Measurements from ENCODE around the gene SNAP25. TPM values are rescaled to one million over a fixed set of nuclear protein-coding genes. Genes with fewer than 3 reads are reported as not detected.

SNAP25 gene
- total and polyA plus RNA-seq, 10 of the 15 experiments (the other 5 are each of a cell fraction or from before 2014, with no cell fraction given) = not detected

DNA sequence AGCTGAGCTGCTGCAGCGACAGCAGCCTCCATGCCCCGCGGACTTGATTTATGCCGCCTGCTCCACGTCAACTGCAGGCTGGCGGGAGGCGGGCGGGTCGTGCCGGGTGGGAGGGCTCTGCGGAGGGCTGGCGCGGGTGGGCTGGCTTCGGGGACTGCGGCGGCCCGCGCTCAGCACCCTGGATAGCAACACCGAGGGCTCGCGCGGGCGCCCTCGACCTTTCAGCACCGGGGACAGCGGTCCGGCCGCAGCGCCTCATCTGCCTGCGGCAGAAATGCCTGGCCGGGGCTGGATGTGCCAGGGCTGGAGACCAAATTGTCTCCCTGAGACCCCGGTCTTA, 792 bp downstream of the SNAP25 start:
- in situ Hi-C loops (cut with MboI) = no loop called here
- intact Hi-C loops (cut with micrococcal nuclease; ENCODE audit: unreplicated experiment) = no loop called here
- peak; percentile 88; the same call in 1 of the 2 replicates for TF ChIP-seq RB1 (IDR thresholded peaks at IDR 0.05; ENCODE audit: borderline replicate concordance)
- TF ChIP-seq ZNF24 (IDR thresholded peaks at IDR 0.05) = 0 out of 2 replicates have a peak, but pooled peaks have one; percentile 32
- no peak for TF ChIP-seq BRCA1 (IDR thresholded peaks at IDR 0.05; ENCODE audit: low read depth, low read length)
- peak; percentile 71; the same call in 1 of the 2 replicates for TF ChIP-seq MXI1 (IDR thresholded peaks at IDR 0.05; ENCODE audit: low read depth, low read length)
- no peak for TF ChIP-seq RAD21 (IDR thresholded peaks at IDR 0.05; ENCODE audit: insufficient read depth, low read depth, low read length)
- TF ChIP-seq NRF1 (conservative IDR thresholded peaks at IDR 0.05; ENCODE audit: low read depth, low read length) = no peak
- TF ChIP-seq SP1 (IDR thresholded peaks at IDR 0.05; ENCODE audit: low read depth, low read length) = no peak
- peak; percentile 38; the same call in 1 of the 2 replicates for TF ChIP-seq YY1 (IDR thresholded peaks at IDR 0.05; ENCODE audit: low read depth, low read length)
- TF ChIP-seq RUNX3 (IDR thresholded peaks at IDR 0.05; ENCODE audit: low read length) = peak; percentile 34
- TF ChIP-seq EGR1 (IDR thresholded peaks at IDR 0.05; ENCODE audit: borderline replicate concordance in 1 of 2, low read depth in 2 of 2, low read length in 2 of 2) = no peak
- TF ChIP-seq SPI1 (IDR thresholded peaks at IDR 0.05; ENCODE audit: borderline replicate concordance, insufficient read depth, low read depth, low read length) = no peak
- 0 out of 4 replicates have a peak, but pooled peaks have one; percentile 11 to 14 for TF ChIP-seq BHLHE40 (IDR thresholded peaks at IDR 0.05; ENCODE audit: borderline replicate concordance in 1 of 2, low read depth in 2 of 2, low read length in 1 of 2)
- no peak for TF ChIP-seq SMAD1 (IDR thresholded peaks at IDR 0.05; ENCODE audit: low read depth, partially characterized antibody)
- TF ChIP-seq, protein P1, sequence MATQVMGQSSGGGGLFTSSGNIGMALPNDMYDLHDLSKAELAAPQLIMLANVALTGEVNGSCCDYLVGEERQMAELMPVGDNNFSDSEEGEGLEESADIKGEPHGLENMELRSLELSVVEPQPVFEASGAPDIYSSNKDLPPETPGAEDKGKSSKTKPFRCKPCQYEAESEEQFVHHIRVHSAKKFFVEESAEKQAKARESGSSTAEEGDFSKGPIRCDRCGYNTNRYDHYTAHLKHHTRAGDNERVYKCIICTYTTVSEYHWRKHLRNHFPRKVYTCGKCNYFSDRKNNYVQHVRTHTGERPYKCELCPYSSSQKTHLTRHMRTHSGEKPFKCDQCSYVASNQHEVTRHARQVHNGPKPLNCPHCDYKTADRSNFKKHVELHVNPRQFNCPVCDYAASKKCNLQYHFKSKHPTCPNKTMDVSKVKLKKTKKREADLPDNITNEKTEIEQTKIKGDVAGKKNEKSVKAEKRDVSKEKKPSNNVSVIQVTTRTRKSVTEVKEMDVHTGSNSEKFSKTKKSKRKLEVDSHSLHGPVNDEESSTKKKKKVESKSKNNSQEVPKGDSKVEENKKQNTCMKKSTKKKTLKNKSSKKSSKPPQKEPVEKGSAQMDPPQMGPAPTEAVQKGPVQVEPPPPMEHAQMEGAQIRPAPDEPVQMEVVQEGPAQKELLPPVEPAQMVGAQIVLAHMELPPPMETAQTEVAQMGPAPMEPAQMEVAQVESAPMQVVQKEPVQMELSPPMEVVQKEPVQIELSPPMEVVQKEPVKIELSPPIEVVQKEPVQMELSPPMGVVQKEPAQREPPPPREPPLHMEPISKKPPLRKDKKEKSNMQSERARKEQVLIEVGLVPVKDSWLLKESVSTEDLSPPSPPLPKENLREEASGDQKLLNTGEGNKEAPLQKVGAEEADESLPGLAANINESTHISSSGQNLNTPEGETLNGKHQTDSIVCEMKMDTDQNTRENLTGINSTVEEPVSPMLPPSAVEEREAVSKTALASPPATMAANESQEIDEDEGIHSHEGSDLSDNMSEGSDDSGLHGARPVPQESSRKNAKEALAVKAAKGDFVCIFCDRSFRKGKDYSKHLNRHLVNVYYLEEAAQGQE (IDR thresholded peaks at IDR 0.05; ENCODE audit: low read depth, low read length) = peak; percentile 100
- TF ChIP-seq HCFC1 (IDR thresholded peaks at IDR 0.05; ENCODE audit: low read length) = no peak
- TF ChIP-seq RCOR1 (conservative IDR thresholded peaks at IDR 0.05; ENCODE audit: low read depth, low read length) = peak; percentile 98
- no peak for TF ChIP-seq ETV6 (conservative IDR thresholded peaks at IDR 0.05 in 1 of 2, IDR thresholded peaks at IDR 0.05 in 1 of 2; ENCODE audit: borderline replicate concordance in 1 of 2, low read depth in 1 of 2)
- TF ChIP-seq SMARCA5 (IDR thresholded peaks at IDR 0.05) = no peak
- TF ChIP-seq ZZZ3 (IDR thresholded peaks at IDR 0.05; ENCODE audit: control insufficient read depth, insufficient read length, low read depth) = no peak
- no peak for TF ChIP-seq GABPA (IDR thresholded peaks at IDR 0.05; ENCODE audit: low read depth)
- TF ChIP-seq HDAC2 (IDR thresholded peaks at IDR 0.05) = no peak
- TF ChIP-seq POLR2A (IDR thresholded peaks at IDR 0.05; ENCODE audit: low read depth, low read length) = no peak
- peak; percentile 77; the same call in 1 of the 2 replicates for TF ChIP-seq NR2F1 (conservative IDR thresholded peaks at IDR 0.05)
- peak; percentile 92 for TF ChIP-seq SIN3A (IDR thresholded peaks at IDR 0.05; ENCODE audit: low read depth, low read length)
- TF ChIP-seq CBFB (IDR thresholded peaks at IDR 0.05; ENCODE audit: low read depth) = no peak

More for the DNA sequence above, 792 bp downstream of the SNAP25 start:
- H3K9me3 ChIP-seq (replicated peaks; ENCODE audit: control insufficient read depth, insufficient read depth, low read length) = no peaks in the 10 kb centered on the region; the same call in 2 of the 3 replicates
- WGBS (ENCODE audit: insufficient coverage, insufficient replicate concordance, low lambda C conversion rate, missing lambda C conversion rate) = 8% methylated on average over 11 of the region's 32 CpGs
- SMC1A ChIA-PET (ENCODE audit: uncharacterized antibody, unreplicated experiment) = interaction anchor here (1.2 kb wide), 1 partner anchor 192 kb away, joined by 3 read pairs; no protein-coding TSS in a partner anchor
- no peak overlapping the region for H2AFZ ChIP-seq (ENCODE audit: control insufficient read depth, low read depth, low read length)
- H3K27ac ChIP-seq (ENCODE audit: control insufficient read depth, insufficient read depth) = no peak overlapping the region
- ATAC-seq = peak; percentile 91
- no peak overlapping the region for H3K4me3 ChIP-seq
- no peak overlapping the region for H3K9ac ChIP-seq (ENCODE audit: control insufficient read depth, insufficient read depth, low read length)
- CTCF ChIA-PET = interaction anchor here (1.0 kb wide), 1 partner anchor 206 kb away, joined by 3 read pairs; no protein-coding TSS in a partner anchor
- no peaks in the 10 kb centered on the region for H3K79me2 ChIP-seq (ENCODE audit: control insufficient read depth, insufficient read depth, low read length)
- H3K27me3 ChIP-seq (replicated peaks in 1 of 2; ENCODE audit: control insufficient read depth in 2 of 2, insufficient read depth in 2 of 2, low read length in 1 of 2) = no peaks in the 10 kb centered on the region; a peak in 1 of 4 replicates
- FAIRE-seq = no peak
- POLR2A ChIA-PET = no interaction called here
- no peak for DNase-seq (ENCODE audit: low read depth, low spot score)
- no peaks in the 10 kb centered on the region for H3K36me3 ChIP-seq (ENCODE audit: control insufficient read depth in 2 of 2, insufficient read depth in 2 of 2, low read length in 1 of 2)
- RAD21 ChIA-PET (ENCODE audit: unreplicated experiment) = no interaction called here
- no TSS peak for BruUV-seq (replicated peaks)
- H3K4me1 ChIP-seq (ENCODE audit: control insufficient read depth, insufficient read depth, low read length) = no peaks in the 10 kb centered on the region
- no peaks in the 10 kb centered on the region for H4K20me1 ChIP-seq (ENCODE audit: control insufficient read depth, insufficient read depth)
- H3K4me2 ChIP-seq (ENCODE audit: control insufficient read depth, insufficient read depth) = no peak overlapping the region
